Fibroblast of pulmonary artery (primary cell): ENCODE measurements around the gene SMIM22.

Source experiments
- DNase-seq: peaks from one replicate; pipeline ENCODE4 v3.0.0-alpha.2; 2010; ENCODE audit warnings: low read depth
- H3K4me3 ChIP-seq: replicated peaks from 2 replicates; pipeline ENCODE4 v1.5.1; 2011; ENCODE audit warnings: low read depth, mild to moderate bottlenecking, control low read depth, low read length, moderate library complexity
- CTCF ChIP-seq: IDR thresholded peaks from 2 replicates; pipeline ENCODE4 v1.5.1; 2011; ENCODE audit warnings: mild to moderate bottlenecking, control low read depth, low read length, inconsistent platforms; ENCODE audit errors: missing control alignments

Gene SMIM22

GRCh38 chr16:4788910-4789309, 6.3 kb upstream of the SMIM22 start:
- DNase-seq = no peak
- no peak overlapping the region for H3K4me3 ChIP-seq
- TF ChIP-seq CTCF = no peak

GRCh38 chr16:4790261-4790660, 4.9 kb upstream of the SMIM22 start:
- DNase-seq = no peak
- H3K4me3 ChIP-seq = no peak overlapping the region
- TF ChIP-seq CTCF = no peak

- DNase-seq = no peak
- H3K4me3 ChIP-seq = no peak overlapping the region
- no peak for TF ChIP-seq CTCF
Observed at GRCh38 chr16:4790871-4791270, 4.3 kb upstream of the SMIM22 start.

- no peak for TF ChIP-seq CTCF
- DNase-seq = no peak
- H3K4me3 ChIP-seq = no peak overlapping the region
Observed at GRCh38 chr16:4792951-4793513, 2.1 kb upstream of the SMIM22 start.

GRCh38 chr16:4795828-4796572, 831 bp downstream of the SMIM22 start:
- H3K4me3 ChIP-seq = no peak overlapping the region
- TF ChIP-seq CTCF = no peak
- DNase-seq = no peak

- DNase-seq = no peak
- no peak overlapping the region for H3K4me3 ChIP-seq
- no peak for TF ChIP-seq CTCF
Observed at GRCh38 chr16:4796982-4797804, 2.0 kb downstream of the SMIM22 start.
